NCI-H2107 treated with DMSO at 0.1 percent for 48 hours (cell line): ENCODE measurements around the gene HHIPL1.

ENCODE experiments used
- DNase-seq: peaks from one replicate; lab custom pipeline; 2025; ENCODE audit not compliant: unreplicated experiment; lab: John Stamatoyannopoulos, UW

Gene HHIPL1

GRCh38 chr14:99708449-99708848, 63.5 kb downstream of the HHIPL1 start:
- no peak for DNase-seq

GRCh38 chr14:99713972-99714371, 69.0 kb downstream of the HHIPL1 start:
- no peak for DNase-seq

GRCh38 chr14:99715266-99716000, 70.5 kb downstream of the HHIPL1 start:
- no peak for DNase-seq

GRCh38 chr14:99716091-99716849, 71.3 kb downstream of the HHIPL1 start:
- DNase-seq: no peak

GRCh38 chr14:99716850-99717681, 72.1 kb downstream of the HHIPL1 start:
- DNase-seq: no peak

GRCh38 chr14:99717682-99718013, 72.7 kb downstream of the HHIPL1 start:
- no peak for DNase-seq

- peak; percentile 43 for DNase-seq
These were observed 73.3 kb downstream of the HHIPL1 start for GRCh38 chr14:99718031-99718810.

- DNase-seq: no peak
These were observed 73.9 kb downstream of the HHIPL1 start for GRCh38 chr14:99718811-99719192.

- no peak for DNase-seq
These were observed 76.2 kb downstream of the HHIPL1 start for GRCh38 chr14:99720941-99721791.

- DNase-seq: no peak
These were observed 77.0 kb downstream of the HHIPL1 start for GRCh38 chr14:99721792-99722516.

GRCh38 chr14:99722741-99723140, 77.8 kb downstream of the HHIPL1 start:
- DNase-seq: no peak

- no peak for DNase-seq
These were observed 79.4 kb downstream of the HHIPL1 start for GRCh38 chr14:99724196-99724891.

- DNase-seq: no peak
These were observed 80.2 kb downstream of the HHIPL1 start for GRCh38 chr14:99724939-99725773.

- no peak for DNase-seq
These were observed 81.0 kb downstream of the HHIPL1 start for GRCh38 chr14:99725774-99726537.

- DNase-seq: no peak
These were observed 81.7 kb downstream of the HHIPL1 start for GRCh38 chr14:99726538-99727095.

GRCh38 chr14:99727096-99727870, 82.4 kb downstream of the HHIPL1 start:
- DNase-seq: no peak
